GM21737 (cell line): ENCODE data around the gene OTUD7B.
A peak's percentile ranks its signal among the peaks of the same experiment; 100 is the strongest.
"Not testable (repeated sequence)": the region's sequence is repeated elsewhere in the genome, so short reads cannot be mapped to it uniquely, and the experiment has no call there.

Experiments
- ATAC-seq: cut with Tn5 transposase; IDR thresholded peaks from one replicate; pipeline ENCODE4 v1.9.1; 2021; ENCODE audit warnings: mild to moderate bottlenecking, moderate library complexity; ENCODE audit not compliant: unreplicated experiment

The OTUD7B gene

GRCh38 chr1:150010393-150011115 is at the start of gene OTUD7B:
OTUD7B (minus strand) TSS chr1:150010726; CDS start chr1:149977510, 33,216 bp downstream.
- ATAC-seq = peak; percentile 77

DNA sequence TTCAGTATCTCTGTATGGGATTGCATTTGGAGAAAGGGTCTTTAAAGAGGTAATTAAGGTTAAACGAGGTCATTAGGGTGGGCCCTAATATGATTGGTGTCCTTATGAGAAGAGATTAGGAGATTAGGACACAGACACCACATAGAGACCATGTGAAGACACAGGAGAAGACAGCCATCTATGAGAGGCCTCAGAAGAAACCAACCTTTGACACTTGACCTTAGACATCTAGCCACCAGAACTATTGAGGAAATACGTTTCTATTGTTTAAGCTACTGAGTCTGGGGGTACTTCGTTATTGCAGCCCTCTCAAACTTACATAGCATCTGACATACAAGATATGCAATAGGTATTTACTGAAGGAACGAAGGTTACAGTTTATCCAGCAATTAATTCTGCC is 49.7 kb upstream of the OTUD7B start:
- no peak for ATAC-seq

DNA sequence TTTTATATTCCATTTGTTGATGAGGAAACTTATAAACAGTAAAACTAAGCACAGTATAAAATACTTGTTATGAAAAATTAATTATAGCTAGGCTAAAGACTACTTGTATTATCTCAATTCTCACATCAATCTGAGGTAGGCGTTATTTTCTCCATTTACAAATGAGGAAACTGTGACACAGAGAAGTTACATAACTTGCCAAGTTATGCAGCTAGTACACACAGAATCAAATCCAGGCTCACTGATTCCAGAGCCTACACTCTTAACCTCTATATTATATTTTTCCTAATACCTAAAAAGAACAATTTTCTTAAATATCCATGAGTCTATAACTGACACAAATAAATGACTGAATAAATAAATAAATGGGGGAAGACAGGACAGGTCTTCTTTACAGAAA is 45.9 kb upstream of the OTUD7B start:
- ATAC-seq = no peak

DNA sequence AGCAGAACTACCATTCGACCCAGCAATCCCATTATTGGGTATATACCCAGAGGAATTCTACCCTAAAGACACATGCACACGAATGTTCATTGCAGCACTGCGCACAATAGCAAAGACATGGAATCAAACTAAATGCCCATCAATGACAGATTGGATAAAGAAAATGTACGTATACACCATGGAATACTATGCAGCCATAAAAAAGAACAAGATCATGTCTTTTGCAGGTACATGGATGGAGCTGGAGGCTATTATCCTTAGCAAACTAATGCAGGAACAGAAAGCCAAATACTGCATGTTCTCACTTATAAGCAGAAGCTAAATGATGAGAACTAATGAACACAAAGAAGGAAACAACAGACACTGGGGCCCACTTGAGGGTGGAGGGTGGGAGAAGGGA is 45.0 kb upstream of the OTUD7B start:
- ATAC-seq = not testable (repeated sequence)

- ATAC-seq = no peak
Observed at GRCh38 chr1:150053926-150054325, 43.4 kb upstream of the OTUD7B start.

DNA sequence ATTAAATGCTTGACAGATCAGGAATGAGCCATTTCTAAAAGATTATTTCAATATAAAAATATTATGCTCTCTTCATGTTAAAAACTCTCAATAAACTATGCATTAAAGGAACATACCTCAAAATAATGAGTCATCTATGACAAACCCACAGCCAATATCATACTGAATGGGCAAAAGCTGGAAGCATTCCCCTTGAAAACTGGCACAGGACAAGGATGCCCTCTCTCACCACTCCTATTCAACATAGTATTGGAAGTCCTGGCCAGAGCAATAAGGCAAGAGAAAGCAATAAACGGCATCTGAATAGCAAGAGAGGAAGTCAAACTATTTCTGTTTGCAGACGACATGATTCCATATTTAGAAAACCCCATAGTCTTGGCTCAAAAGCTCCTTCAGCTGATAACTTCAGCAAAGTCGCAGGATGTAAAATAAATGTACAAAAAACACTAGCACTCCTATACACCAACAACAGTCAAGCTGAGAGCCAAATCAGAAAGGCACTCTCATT is 41.4 kb upstream of the OTUD7B start:
- ATAC-seq = not testable (repeated sequence)

GRCh38 chr1:150051089-150051373 is 40.5 kb upstream of the OTUD7B start:
- ATAC-seq = no peak

- no peak for ATAC-seq
Observed at GRCh38 chr1:150049926-150050325, 39.4 kb upstream of the OTUD7B start.

GRCh38 chr1:150034336-150034735 is 23.8 kb upstream of the OTUD7B start:
- no peak for ATAC-seq

- no peak for ATAC-seq
Observed at GRCh38 chr1:150028322-150028721, 17.8 kb upstream of the OTUD7B start.

- ATAC-seq = no peak
Observed at GRCh38 chr1:150024156-150024555, 13.6 kb upstream of the OTUD7B start.

GRCh38 chr1:150022357-150022756 is 11.8 kb upstream of the OTUD7B start:
- no peak for ATAC-seq

GRCh38 chr1:150021191-150021694 is 10.7 kb upstream of the OTUD7B start:
- ATAC-seq = no peak

DNA sequence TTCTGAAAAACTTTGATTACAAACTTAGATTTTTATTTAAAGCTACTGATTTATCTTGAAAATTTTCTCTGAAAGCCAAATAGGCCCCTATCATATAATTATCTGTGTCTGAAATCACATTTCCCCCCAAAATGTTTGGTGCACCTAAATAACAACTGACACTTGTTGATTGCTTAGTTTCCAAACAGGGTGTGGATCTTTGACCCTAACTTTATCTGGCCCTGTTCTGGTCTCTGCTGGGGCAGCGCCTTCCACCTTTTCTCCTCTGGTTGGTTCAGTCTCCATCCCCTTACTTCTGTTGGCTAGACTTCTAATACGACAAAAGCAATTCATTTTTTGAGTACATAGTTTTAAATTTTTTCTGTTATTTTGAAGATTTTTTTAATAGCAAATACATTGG is 10.2 kb upstream of the OTUD7B start:
- ATAC-seq = no peak

GRCh38 chr1:150018165-150018564 is 7.6 kb upstream of the OTUD7B start:
- ATAC-seq = no peak

GRCh38 chr1:150017206-150017750 is 6.8 kb upstream of the OTUD7B start:
- ATAC-seq = no peak

DNA sequence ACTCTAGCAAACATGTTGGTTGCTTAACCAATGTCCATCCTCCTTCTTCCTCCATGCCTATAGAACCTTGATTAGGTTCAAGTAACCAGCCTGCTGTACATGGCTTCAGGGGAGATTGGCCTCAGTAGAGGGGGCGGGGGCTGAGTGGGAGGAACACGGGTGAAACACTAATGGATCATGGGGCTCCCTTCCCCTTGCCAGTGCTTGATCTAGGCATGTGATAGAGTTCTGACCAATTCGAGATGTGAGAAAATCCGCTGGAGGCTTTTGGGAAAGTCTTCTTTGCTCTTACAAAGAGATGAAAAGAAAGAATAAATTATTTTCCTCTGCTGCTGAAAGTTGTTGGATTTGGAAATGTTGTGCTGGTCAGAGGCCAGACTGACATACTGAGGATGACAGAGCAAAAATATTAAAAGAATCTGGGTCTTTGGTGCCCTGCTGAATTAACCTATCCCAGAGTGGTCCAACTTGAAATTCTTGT is 5.2 kb upstream of the OTUD7B start:
- ATAC-seq = no peak

DNA sequence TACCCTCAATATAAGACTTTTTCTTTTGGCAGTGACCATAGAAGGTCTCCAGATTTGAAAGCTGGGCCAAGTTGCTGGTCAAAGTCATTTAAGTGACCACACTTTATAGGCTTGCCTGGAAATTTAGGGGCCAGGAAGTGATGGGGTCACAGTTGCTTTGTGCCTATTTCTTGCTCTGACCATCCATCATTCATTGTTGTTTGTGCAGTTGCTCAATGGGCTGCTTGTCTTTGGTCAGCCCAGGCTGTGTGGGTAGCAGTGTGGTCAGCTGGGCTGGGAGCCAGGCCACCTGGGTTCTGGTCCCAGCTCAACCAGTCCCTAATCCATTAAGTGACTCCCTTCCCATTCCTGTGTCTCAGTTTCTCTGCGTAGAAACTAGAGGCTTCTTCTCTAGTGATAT is 2.1 kb upstream of the OTUD7B start:
- no peak for ATAC-seq

GRCh38 chr1:150009604-150010392 is 728 bp downstream of the OTUD7B start:
- no peak for ATAC-seq

GRCh38 chr1:150008699-150009098 is 1.8 kb downstream of the OTUD7B start:
- ATAC-seq = no peak

DNA sequence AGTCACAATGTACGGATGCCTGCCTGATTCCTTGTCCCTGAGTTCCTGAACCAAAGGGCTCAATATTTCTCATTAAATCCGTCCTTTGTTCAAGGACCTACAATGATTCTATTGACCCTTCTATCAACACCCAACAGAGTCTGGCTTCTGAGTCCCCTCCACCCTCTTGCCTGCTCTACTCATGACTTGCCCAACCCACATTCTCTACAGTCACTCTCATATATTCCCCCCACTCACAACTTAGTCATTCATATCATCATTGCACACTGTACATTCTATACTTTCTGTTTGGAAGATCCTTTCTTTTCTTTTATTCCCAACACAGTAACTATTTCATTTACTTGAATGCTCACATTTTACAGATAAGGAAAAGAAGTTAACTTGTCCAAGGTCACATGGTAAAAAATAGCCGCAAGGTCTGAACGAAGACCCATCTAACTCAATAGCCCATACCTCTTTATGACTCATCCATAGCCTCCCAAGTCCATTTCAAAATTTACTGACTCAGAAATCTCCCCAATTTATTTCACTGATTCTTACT is 3.6 kb downstream of the OTUD7B start:
- no peak for ATAC-seq
